ENCODE data around the gene MAMDC4. TPM values are rescaled to one million over a fixed set of nuclear protein-coding genes. Genes with fewer than 3 reads are reported as not detected.

Gene MAMDC4
- total RNA-seq, 1 donor from 2014 or later = 3.7 TPM

DNA sequence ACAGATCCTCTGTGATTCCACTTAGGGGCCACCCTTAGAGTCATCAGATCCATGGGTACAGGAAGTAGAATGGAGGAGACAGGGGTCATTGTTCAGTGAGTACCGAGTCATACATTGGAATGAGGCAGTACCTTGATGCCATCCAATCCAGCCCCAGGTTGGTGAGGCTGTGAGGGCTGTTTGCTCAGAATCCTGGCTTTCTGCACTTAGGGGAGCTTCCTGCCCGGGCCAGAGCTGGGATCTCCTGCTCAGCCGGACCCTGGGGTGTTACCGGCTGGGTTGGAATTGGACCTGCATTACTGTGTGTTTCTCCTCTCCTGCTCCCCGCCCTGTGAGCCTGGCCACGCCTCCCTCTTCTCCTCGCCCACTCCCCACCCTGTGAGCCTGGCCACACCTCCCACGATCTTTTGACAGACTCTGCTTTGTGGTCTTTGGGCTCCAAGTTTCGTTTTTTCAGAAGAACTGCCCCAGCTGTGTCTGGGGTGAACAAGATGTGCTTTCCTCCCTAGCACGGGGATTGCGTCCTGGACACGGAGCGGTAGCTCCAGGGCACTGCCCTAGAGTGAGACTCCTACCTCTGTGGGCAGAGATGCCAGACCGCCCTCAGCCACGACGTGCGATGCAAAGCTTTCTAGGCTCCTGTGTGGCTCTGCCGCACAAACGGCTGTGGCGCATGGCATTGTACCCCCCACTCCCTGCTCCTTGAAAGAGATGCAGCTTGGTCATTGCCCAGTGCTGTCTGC, 49.5 kb downstream of the MAMDC4 start:
- Histone ChIP-seq H3K36me3 (ENCODE audit: control insufficient read depth, insufficient read depth, low read length) (no peaks in the 10 kb centered on the region), H3K27me3 (ENCODE audit: control insufficient read depth, insufficient read depth, low read length) (no peaks in the 10 kb centered on the region), H3K4me3 (ENCODE audit: low read depth, low read length) (no peak overlapping the region)
- peak; percentile 68 for DNase-seq (ENCODE audit: low read depth)
- TF ChIP-seq, protein P1, sequence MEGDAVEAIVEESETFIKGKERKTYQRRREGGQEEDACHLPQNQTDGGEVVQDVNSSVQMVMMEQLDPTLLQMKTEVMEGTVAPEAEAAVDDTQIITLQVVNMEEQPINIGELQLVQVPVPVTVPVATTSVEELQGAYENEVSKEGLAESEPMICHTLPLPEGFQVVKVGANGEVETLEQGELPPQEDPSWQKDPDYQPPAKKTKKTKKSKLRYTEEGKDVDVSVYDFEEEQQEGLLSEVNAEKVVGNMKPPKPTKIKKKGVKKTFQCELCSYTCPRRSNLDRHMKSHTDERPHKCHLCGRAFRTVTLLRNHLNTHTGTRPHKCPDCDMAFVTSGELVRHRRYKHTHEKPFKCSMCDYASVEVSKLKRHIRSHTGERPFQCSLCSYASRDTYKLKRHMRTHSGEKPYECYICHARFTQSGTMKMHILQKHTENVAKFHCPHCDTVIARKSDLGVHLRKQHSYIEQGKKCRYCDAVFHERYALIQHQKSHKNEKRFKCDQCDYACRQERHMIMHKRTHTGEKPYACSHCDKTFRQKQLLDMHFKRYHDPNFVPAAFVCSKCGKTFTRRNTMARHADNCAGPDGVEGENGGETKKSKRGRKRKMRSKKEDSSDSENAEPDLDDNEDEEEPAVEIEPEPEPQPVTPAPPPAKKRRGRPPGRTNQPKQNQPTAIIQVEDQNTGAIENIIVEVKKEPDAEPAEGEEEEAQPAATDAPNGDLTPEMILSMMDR (IDR thresholded peaks at IDR 0.05; ENCODE audit: insufficient read depth, low read length, poor library complexity, severe bottlenecking) = no peak

DNA sequence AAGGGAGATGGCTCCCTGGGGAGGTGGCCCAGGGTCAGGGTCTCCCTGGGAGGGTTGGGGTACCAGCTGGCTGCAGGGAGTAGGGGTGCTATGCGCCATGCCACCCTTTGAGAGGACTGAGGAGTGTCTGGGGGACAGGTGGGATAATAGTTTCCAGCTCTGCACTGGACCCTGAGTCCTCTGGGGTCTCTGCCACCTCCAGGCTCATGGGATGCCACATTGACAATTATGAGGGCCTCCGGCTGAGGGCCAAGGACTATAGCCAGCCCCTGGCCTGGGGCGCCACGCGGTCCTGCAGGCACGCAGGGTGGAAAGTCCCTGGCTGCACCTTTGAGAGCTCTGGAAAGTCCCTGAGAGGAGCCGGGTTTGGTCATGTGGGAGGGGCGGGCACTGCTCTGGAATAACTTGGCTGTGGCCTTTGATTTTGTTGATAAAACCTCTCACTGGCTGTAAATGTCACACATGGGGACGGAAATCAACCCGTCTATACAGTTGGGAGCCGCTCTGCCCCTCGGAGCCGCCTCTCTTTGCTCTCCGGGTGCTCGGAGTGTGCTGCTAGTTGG, 50.2 kb downstream of the MAMDC4 start:
- TF ChIP-seq, protein P1 (IDR thresholded peaks at IDR 0.05; ENCODE audit: insufficient read depth, low read length, poor library complexity, severe bottlenecking) = no peak
- Histone ChIP-seq H3K27me3 (ENCODE audit: control insufficient read depth, insufficient read depth, low read length) (no peaks in the 10 kb centered on the region), H3K36me3 (ENCODE audit: control insufficient read depth, insufficient read depth, low read length) (no peaks in the 10 kb centered on the region), H3K4me3 (ENCODE audit: low read depth, low read length) (no peak overlapping the region)
- DNase-seq (ENCODE audit: low read depth) = peak; percentile 69

DNA sequence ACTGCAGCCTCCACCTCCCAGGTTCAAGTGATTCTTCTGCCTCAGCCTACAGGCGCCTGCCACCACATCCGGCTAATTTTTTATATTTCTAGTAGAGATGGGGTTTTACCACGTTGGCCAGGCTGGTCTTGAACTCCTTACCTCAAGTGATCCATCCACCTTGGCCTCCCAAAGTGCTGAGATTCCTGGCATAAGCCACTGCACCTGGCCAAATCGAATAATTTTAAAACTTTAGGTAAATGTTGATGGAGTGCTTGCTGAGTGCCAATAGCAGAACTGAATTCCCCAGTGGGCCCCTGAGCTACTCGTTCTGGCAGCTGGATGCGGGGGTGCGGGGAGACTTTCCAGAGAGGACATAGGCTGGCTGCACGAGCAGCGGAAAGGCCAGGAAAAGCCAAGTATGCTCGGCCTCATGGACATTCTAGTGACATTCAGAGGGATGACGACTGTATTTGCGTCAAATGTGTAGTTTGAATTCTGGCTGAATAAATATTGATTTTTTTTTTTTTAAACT, 51.0 kb downstream of the MAMDC4 start:
- DNase-seq (ENCODE audit: low read depth) = no peak
- H3K36me3 ChIP-seq (ENCODE audit: control insufficient read depth, insufficient read depth, low read length) = no peaks in the 10 kb centered on the region
- H3K27me3 ChIP-seq (ENCODE audit: control insufficient read depth, insufficient read depth, low read length) = no peaks in the 10 kb centered on the region
- H3K4me3 ChIP-seq (ENCODE audit: low read depth, low read length) = no peak overlapping the region
- TF ChIP-seq, protein P1 (IDR thresholded peaks at IDR 0.05; ENCODE audit: insufficient read depth, low read length, poor library complexity, severe bottlenecking) = no peak

DNA sequence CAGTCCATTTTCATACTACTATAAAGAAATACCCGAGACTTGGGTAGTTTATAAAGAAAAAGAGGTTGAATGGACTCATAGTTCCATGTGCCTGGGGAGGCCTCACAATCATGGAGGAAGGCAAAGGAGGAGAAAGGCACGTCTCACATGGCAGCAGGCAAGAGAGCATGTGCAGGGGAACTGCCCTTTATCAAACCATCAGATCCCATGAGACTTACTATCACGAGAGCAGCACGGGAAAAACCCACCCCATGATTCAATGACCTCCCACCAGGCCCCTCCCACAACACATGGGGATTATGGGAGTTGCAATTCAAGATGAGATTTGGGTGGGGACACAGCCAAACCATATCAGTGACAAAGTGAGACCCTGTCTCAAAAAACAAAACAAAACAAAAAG, 54.1 kb downstream of the MAMDC4 start:
- TF ChIP-seq, protein P1 (IDR thresholded peaks at IDR 0.05; ENCODE audit: insufficient read depth, low read length, poor library complexity, severe bottlenecking) = no peak
- Histone ChIP-seq H3K27me3 (ENCODE audit: control insufficient read depth, insufficient read depth, low read length) (no peaks in the 10 kb centered on the region), H3K4me3 (ENCODE audit: low read depth, low read length) (no peak overlapping the region), H3K36me3 (ENCODE audit: control insufficient read depth, insufficient read depth, low read length) (no peaks in the 10 kb centered on the region)
- no peak for DNase-seq (ENCODE audit: low read depth)

DNA sequence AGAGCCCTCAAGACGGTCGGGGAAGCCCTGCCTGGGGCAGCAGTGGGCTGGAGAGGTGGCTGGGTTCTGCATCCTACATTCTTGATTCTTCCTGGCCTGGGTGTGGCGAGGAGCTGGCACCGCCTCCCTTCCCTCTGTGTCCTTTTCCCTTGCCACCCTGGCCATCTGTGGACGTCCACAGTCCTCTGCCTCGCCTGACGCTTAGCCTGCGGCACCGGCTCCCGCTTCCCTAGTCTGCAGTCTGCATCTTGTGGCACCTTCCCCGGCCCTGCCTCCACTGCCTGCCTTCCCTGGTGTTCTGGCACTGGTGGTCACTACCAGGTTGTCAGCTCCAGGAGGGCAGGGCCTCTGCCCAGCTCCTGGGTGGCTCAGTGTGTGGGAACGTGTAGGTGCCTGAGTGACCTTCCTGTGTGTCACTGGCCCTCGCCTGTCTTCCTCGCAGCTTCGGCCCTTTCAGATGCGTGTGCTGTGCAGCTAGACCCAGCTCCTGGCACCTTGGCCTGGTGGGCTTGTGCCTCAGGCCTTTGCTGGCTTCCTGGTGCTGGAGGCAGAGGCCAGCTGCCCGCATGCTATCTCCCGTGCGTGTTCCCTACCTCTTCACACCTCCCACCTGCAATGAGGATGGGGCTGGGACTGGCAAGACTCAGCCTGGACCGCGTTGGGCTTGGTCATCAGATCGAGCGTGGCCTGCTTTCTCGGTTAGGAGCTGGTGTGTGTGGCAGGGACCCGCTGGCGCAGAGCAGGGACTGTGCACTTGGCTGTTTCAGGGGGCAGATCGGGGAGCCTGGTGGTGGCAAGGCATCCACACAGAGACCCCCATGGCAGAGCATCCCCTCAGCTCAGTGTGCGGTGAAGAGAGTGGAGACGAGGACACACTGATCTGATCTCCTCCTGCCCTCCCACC, 55.1 kb downstream of the MAMDC4 start:
- DNase-seq (ENCODE audit: low read depth) = no peak
- H3K27me3 ChIP-seq (ENCODE audit: control insufficient read depth, insufficient read depth, low read length) = no peaks in the 10 kb centered on the region
- H3K36me3 ChIP-seq (ENCODE audit: control insufficient read depth, insufficient read depth, low read length) = no peaks in the 10 kb centered on the region
- TF ChIP-seq, protein P1 (IDR thresholded peaks at IDR 0.05; ENCODE audit: insufficient read depth, low read length, poor library complexity, severe bottlenecking) = no peak
- H3K4me3 ChIP-seq (ENCODE audit: low read depth, low read length) = no peak overlapping the region

Other genes starting within 250 kb of the MAMDC4 start
- 56.2 and 58.7 TPM in 2 replicates for gene EGFL7, start 189.4 kb upstream of the MAMDC4 start, total RNA-seq
- 72.9 and 81.2 TPM in 2 replicates for gene AGPAT2, start 164.9 kb upstream of the MAMDC4 start, total RNA-seq
- 17.1 and 27.0 TPM in 2 replicates for gene DIPK1B, start 139.8 kb upstream of the MAMDC4 start, total RNA-seq
- 0.21 TPM in 1 of 2 replicates, not detected in the other for gene LCN10, start 109.4 kb upstream of the MAMDC4 start, total RNA-seq
- gene LCN6, start 103.8 kb upstream of the MAMDC4 start, total RNA-seq = not detected in 2 replicates
- not detected in 2 replicates for gene LCN8, start 94.1 kb upstream of the MAMDC4 start, total RNA-seq
- not detected in 2 replicates for gene LCN15, start 87.8 kb upstream of the MAMDC4 start, total RNA-seq
- 69.8 and 79.8 TPM in 2 replicates for gene TMEM141, start 61.0 kb upstream of the MAMDC4 start, total RNA-seq
- 0.84 and 0.89 TPM in 2 replicates for gene CCDC183, start 56.0 kb upstream of the MAMDC4 start, total RNA-seq
- gene RABL6, start 44.4 kb upstream of the MAMDC4 start, total RNA-seq = 99.3 and 118 TPM in 2 replicates
- 0.75 and 0.96 TPM in 2 replicates for gene AJM1, start 9.9 kb upstream of the MAMDC4 start, total RNA-seq
- 124 and 129 TPM in 2 replicates for gene PHPT1, start 2.9 kb upstream of the MAMDC4 start, total RNA-seq
- 792 and 948 TPM in 2 replicates for gene EDF1, start 14.0 kb downstream of the MAMDC4 start, total RNA-seq
- 17.5 and 17.7 TPM in 2 replicates for gene TRAF2, start 34.2 kb downstream of the MAMDC4 start, total RNA-seq
- gene FBXW5, start 92.4 kb downstream of the MAMDC4 start, total RNA-seq = 174 and 222 TPM in 2 replicates
- not detected in 2 replicates for gene C8G, start 92.9 kb downstream of the MAMDC4 start, total RNA-seq
- gene LCN12, start 99.9 kb downstream of the MAMDC4 start, total RNA-seq = 1.2 TPM in 1 of 2 replicates, not detected in the other
- gene PTGDS, start 125.2 kb downstream of the MAMDC4 start, total RNA-seq = 2.0 and 3.8 TPM in 2 replicates
- not detected in 2 replicates for gene LCNL1, start 130.6 kb downstream of the MAMDC4 start, total RNA-seq
- gene PAXX, start 140.1 kb downstream of the MAMDC4 start, total RNA-seq = 42.2 and 46.8 TPM in 2 replicates
- gene CLIC3, start 144.2 kb downstream of the MAMDC4 start, total RNA-seq = 0.75 TPM in 1 of 2 replicates, not detected in the other
- 5.3 and 15.4 TPM in 2 replicates for gene ABCA2, start 175.9 kb downstream of the MAMDC4 start, total RNA-seq
- not detected in 2 replicates for gene FUT7, start 179.7 kb downstream of the MAMDC4 start, total RNA-seq
- gene NPDC1, start 193.8 kb downstream of the MAMDC4 start, total RNA-seq = 58.3 and 76.1 TPM in 2 replicates
- gene ENTPD2, start 201.7 kb downstream of the MAMDC4 start, total RNA-seq = 0.21 TPM in 1 of 2 replicates, not detected in the other
- gene SAPCD2, start 218.2 kb downstream of the MAMDC4 start, total RNA-seq = 5.3 and 5.8 TPM in 2 replicates
- gene UAP1L1, start 225.2 kb downstream of the MAMDC4 start, total RNA-seq = 9.7 and 11.7 TPM in 2 replicates
- 76.8 and 80.3 TPM in 2 replicates for gene MAN1B1, start 234.6 kb downstream of the MAMDC4 start, total RNA-seq

Measured in kidney epithelial cell (primary cell).